GM19043 (cell line): ENCODE results near the gene TPST2.
"Not testable (repeated sequence)": the region's sequence is repeated elsewhere in the genome, so short reads cannot be mapped to it uniquely, and the experiment has no call there.

Source experiments
- ATAC-seq: cut with Tn5 transposase; IDR thresholded peaks from one replicate; pipeline ENCODE4 v1.9.1; 2021; ENCODE audit warnings: low read depth; ENCODE audit not compliant: unreplicated experiment

The TPST2 gene

GRCh38 chr22:26589845-26590736 is at the start of gene TPST2:
TPST2 (minus strand) TSS chr22:26590132; CDS start chr22:26541630, 48,502 bp downstream.
- ATAC-seq: peak; percentile 52

- no peak for ATAC-seq
Measured at GRCh38 chr22:26636296-26636695, 46.4 kb upstream of the TPST2 start.

GRCh38 chr22:26635117-26635516 is 45.2 kb upstream of the TPST2 start:
- ATAC-seq: no peak

- ATAC-seq: no peak
Measured at GRCh38 chr22:26634189-26634588, 44.3 kb upstream of the TPST2 start.

- ATAC-seq: no peak
Measured at GRCh38 chr22:26632422-26633155, 42.7 kb upstream of the TPST2 start.

GRCh38 chr22:26631282-26631681 is 41.4 kb upstream of the TPST2 start:
- no peak for ATAC-seq

GRCh38 chr22:26629988-26630761 is 40.2 kb upstream of the TPST2 start:
- ATAC-seq: no peak

- ATAC-seq: no peak
Measured at GRCh38 chr22:26624803-26625202, 34.9 kb upstream of the TPST2 start.

GRCh38 chr22:26623984-26624383 is 34.1 kb upstream of the TPST2 start:
- no peak for ATAC-seq

GRCh38 chr22:26621663-26622062 is 31.7 kb upstream of the TPST2 start, which contains the start of gene CRYBA4:
CRYBA4 (plus strand) TSS chr22:26621963; CDS start chr22:26622597, 634 bp downstream.
- ATAC-seq: no peak

GRCh38 chr22:26620197-26620596 is 30.3 kb upstream of the TPST2 start:
- ATAC-seq: no peak

- no peak for ATAC-seq
Measured at GRCh38 chr22:26619510-26619909, 29.6 kb upstream of the TPST2 start.

GRCh38 chr22:26618455-26618854 is 28.5 kb upstream of the TPST2 start:
- no peak for ATAC-seq

GRCh38 chr22:26617271-26618199 is 27.6 kb upstream of the TPST2 start, which contains the start of gene CRYBB1:
CRYBB1 (minus strand) TSS chr22:26618027; CDS start chr22:26616319, 1,708 bp downstream.
- no peak for ATAC-seq

- no peak for ATAC-seq
Measured at GRCh38 chr22:26616650-26617049, 26.7 kb upstream of the TPST2 start.

- ATAC-seq: no peak
Measured at GRCh38 chr22:26615830-26616435, 26.0 kb upstream of the TPST2 start.

- peak; percentile 45 for ATAC-seq
Measured at GRCh38 chr22:26615149-26615548, 25.2 kb upstream of the TPST2 start.

- no peak for ATAC-seq
Measured at GRCh38 chr22:26614322-26614721, 24.4 kb upstream of the TPST2 start.

GRCh38 chr22:26613753-26614152 is 23.8 kb upstream of the TPST2 start:
- ATAC-seq: not testable (repeated sequence)
